OCI-LY7 (cell line): ENCODE measurements around the gene RNF214.

Experiments used
- EZH2phosphoT487 ChIP-seq: fragments of 200-600 bp; sonication (generic); IDR thresholded peaks from 2 replicates; pipeline ENCODE4 v1.6.1; 2018; ENCODE audit warnings: low read depth, borderline replicate concordance, mild to moderate bottlenecking, mixed run types, antibody characterized with exemption, low read length, moderate library complexity, mixed read lengths
- TF ChIP-seq, protein P1 (sequence below): fragments of 200-600 bp; sonication (generic); conservative IDR thresholded peaks from 2 replicates; pipeline ENCODE4 v1.5.1; 2014; ENCODE audit warnings: mild to moderate bottlenecking, antibody characterized with exemption, low read length, moderate library complexity, mixed read lengths

- TF ChIP-seq, protein P1, sequence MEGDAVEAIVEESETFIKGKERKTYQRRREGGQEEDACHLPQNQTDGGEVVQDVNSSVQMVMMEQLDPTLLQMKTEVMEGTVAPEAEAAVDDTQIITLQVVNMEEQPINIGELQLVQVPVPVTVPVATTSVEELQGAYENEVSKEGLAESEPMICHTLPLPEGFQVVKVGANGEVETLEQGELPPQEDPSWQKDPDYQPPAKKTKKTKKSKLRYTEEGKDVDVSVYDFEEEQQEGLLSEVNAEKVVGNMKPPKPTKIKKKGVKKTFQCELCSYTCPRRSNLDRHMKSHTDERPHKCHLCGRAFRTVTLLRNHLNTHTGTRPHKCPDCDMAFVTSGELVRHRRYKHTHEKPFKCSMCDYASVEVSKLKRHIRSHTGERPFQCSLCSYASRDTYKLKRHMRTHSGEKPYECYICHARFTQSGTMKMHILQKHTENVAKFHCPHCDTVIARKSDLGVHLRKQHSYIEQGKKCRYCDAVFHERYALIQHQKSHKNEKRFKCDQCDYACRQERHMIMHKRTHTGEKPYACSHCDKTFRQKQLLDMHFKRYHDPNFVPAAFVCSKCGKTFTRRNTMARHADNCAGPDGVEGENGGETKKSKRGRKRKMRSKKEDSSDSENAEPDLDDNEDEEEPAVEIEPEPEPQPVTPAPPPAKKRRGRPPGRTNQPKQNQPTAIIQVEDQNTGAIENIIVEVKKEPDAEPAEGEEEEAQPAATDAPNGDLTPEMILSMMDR: no peak
- no peak for TF ChIP-seq EZH2phosphoT487
These were observed 60.1 kb downstream of the RNF214 start for GRCh38 chr11:117292616-117293015.
